ENCODE data around the gene HAND1.
A peak's percentile ranks its signal among the peaks of the same experiment; 100 is the strongest.

HAND1 gene

DNA sequence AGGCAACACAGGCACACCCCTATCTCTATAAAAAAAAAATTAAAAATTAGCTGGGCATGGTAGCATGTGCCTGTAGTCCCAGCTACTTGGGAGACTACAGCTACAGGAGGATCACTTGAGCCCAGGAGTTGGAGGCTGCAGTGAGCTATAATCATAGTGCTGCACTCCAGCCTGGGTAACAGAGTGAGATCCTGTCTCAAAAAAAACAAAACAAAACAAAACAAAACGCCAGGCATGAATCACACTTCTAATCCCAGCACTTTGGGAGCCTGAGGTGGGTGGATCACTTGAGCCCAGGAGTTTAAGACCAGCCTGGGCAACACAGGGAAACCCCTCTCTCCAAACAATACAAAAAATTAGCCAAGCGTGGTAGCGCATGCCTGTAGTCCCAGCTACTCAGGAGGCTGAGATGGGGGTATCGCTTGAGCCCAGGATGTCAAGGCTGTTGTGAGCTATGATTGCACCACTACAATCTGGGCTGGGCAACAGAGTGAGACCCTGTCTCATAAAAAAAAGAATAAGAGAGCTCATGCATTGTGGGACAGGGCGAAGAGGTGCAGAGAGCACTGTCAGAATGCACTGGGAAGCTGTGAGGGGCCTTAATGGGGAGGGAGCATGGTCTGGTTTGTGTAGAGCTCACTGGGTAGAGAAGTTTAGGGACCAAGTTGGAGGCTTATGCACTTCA, 40.6 kb downstream of the HAND1 start:
- no peak overlapping the region for H3K4me3 ChIP-seq (replicated peaks in 1 of 2; ENCODE audit: low read depth in 2 of 2, low read length in 2 of 2)
- TF ChIP-seq, protein P1, sequence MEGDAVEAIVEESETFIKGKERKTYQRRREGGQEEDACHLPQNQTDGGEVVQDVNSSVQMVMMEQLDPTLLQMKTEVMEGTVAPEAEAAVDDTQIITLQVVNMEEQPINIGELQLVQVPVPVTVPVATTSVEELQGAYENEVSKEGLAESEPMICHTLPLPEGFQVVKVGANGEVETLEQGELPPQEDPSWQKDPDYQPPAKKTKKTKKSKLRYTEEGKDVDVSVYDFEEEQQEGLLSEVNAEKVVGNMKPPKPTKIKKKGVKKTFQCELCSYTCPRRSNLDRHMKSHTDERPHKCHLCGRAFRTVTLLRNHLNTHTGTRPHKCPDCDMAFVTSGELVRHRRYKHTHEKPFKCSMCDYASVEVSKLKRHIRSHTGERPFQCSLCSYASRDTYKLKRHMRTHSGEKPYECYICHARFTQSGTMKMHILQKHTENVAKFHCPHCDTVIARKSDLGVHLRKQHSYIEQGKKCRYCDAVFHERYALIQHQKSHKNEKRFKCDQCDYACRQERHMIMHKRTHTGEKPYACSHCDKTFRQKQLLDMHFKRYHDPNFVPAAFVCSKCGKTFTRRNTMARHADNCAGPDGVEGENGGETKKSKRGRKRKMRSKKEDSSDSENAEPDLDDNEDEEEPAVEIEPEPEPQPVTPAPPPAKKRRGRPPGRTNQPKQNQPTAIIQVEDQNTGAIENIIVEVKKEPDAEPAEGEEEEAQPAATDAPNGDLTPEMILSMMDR (IDR thresholded peaks at IDR 0.05; ENCODE audit: low read depth, low read length), result no peak
- peak in 1 of 2 donors; percentile 23 for DNase-seq (ENCODE audit: low read depth in 2 of 2)

DNA sequence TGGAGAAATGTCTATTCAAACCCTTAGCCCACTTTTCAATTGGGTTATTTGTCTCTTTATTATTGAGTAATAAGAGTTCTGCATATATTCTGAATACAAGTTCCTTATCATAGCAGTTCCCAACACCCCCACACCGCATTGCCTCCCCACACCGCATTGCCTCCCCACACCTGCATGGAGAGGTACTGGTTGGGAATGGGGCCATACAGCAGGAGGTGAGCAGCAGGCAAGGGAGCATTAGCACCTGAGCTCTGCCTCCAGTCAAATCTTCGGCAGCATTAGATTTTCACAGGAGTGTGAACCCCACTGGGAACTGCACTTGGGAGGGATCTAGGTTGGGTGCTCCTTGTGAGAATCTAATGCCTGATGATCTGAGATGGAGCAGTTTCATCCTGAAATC, 42.8 kb downstream of the HAND1 start:
- DNase-seq (ENCODE audit: low read depth in 2 of 2), result no peak
- no peak overlapping the region for H3K4me3 ChIP-seq (replicated peaks in 1 of 2; ENCODE audit: low read depth in 2 of 2, low read length in 2 of 2)
- TF ChIP-seq, protein P1 (IDR thresholded peaks at IDR 0.05; ENCODE audit: low read depth, low read length), result no peak

DNA sequence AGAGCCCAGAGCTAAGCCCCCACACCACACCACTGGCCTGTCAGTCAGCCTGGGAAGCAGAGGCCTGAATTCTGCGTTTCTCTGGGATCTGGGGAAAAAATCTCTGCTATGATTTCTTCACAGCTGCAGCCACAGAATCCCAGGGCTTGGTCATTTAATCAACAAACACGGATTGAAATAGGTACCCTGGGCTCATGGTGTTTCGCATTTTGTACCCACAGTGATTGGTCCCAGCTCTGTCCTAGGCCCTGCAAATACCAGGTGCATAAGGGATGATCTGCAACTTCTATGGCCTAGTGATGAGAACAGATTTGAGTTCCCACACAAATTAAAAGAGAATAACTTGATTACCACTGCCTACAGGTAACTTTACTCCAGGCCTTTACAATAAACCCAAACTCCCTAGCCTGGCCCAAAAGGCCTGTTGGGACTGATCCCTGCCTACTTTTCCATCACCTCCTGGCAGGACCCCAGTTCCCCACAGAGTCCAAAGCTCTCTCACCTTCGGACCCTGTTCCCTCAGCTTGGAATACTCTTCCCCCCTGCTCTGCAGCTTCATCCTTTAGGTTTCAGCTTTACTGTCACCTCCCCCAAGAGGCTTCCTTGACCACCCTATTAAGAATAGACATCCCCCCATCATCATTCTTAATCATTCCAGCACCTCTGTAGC, 46.9 kb downstream of the HAND1 start:
- no peak for DNase-seq (ENCODE audit: low read depth in 2 of 2)
- H3K4me3 ChIP-seq (replicated peaks in 1 of 2; ENCODE audit: low read depth in 2 of 2, low read length in 2 of 2), result no peak overlapping the region
- TF ChIP-seq, protein P1 (IDR thresholded peaks at IDR 0.05; ENCODE audit: low read depth, low read length), result no peak

DNA sequence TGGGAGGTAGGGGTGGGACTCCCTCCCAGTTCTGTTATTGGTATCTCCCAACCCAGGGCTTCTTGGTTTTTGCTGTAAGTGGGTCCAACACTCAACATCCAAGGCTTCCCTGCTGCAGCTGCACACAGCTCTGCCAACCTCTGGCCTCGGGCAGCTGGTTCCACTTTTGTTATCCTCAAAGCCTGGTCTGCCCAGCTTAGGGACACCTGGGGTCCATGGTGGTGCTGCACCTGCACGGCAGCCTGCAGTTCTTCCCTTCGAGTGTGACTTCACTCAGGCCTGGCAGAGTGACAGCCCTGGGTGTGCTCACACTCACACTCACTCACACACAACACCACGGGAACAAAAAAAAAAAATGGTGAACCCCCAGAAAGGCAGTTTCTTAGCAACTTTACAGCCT, 47.6 kb downstream of the HAND1 start:
- H3K4me3 ChIP-seq (replicated peaks in 1 of 2; ENCODE audit: low read depth in 2 of 2, low read length in 2 of 2), result no peak overlapping the region
- no peak for DNase-seq (ENCODE audit: low read depth in 2 of 2)
- TF ChIP-seq, protein P1 (IDR thresholded peaks at IDR 0.05; ENCODE audit: low read depth, low read length), result no peak

DNA sequence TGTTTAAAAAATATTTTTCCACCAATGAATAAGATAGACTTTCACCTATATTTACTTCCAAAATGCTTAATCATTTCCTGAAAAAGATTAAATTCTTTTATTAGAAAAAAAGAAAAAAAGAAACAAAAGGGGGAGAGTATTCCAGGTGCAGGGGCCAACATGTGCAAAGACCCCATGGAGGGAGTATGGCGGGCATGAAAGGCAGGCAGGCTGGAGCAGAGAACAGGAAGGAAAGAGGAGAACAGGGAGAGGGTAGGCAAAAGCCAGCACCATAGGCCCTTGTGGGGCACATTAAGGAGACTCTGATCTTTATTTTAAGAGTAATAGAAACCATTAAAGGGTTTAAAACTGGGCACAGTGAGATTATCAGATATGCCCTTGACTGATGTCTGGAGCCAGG, 48.7 kb downstream of the HAND1 start:
- DNase-seq (ENCODE audit: low read depth in 2 of 2), result no peak
- TF ChIP-seq, protein P1 (IDR thresholded peaks at IDR 0.05; ENCODE audit: low read depth, low read length), result no peak

DNA sequence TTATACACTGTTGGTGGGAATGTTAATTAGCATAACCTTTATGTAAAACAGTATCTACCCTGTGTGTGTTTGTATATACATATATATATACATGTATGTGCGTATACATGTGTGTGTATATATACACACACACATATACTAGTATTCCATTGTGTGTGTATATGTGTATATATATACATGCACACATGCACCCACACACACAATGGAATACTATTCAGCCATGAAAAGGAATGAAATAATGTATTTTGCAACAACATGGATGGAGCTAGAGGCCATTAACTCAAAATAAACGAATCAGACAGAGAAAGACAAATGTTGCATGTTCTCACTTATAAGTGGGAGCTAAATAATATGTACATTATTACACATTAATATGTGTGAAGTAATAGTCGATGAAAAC, 49.8 kb downstream of the HAND1 start:
- DNase-seq (ENCODE audit: low read depth in 2 of 2), result no peak
- no peak overlapping the region for H3K4me3 ChIP-seq (replicated peaks in 1 of 2; ENCODE audit: low read depth in 2 of 2, low read length in 2 of 2)
- TF ChIP-seq, protein P1 (IDR thresholded peaks at IDR 0.05; ENCODE audit: low read depth, low read length), result no peak

More for the DNA sequence above, 48.7 kb downstream of the HAND1 start:
- no peak overlapping the region for H3K4me3 ChIP-seq (replicated peaks in 1 of 2; ENCODE audit: low read depth in 2 of 2, low read length in 2 of 2)
